T-helper 2 cell treated with Interferon-gamma antibody and Interleukin-4, amounts not matched to agents 5 μg/mL and 100 μg/mL, for 36 hours (primary cell): ENCODE measurements around the gene ESR2.
"Not testable (repeated sequence)": the region's sequence is repeated elsewhere in the genome, so short reads cannot be mapped to it uniquely, and the experiment has no call there.

Source experiments
- DNase-seq: peaks from one replicate; pipeline ENCODE4 v3.0.0; 2021; ENCODE audit warnings: low spot score
- H3K27ac Mint-ChIP-seq: one replicate; pipeline ENCODE4 v1.8.0; 2021; ENCODE audit warnings: mild to moderate bottlenecking, mixed read lengths
- H3K27me3 Mint-ChIP-seq: one replicate; pipeline ENCODE4 v1.8.0; 2021; ENCODE audit warnings: low read depth, mixed read lengths
- H3K36me3 Mint-ChIP-seq: one replicate; pipeline ENCODE4 v1.8.0; 2021; ENCODE audit warnings: low read depth, mixed read lengths
- H3K4me1 Mint-ChIP-seq: one replicate; pipeline ENCODE4 v1.8.0; 2021; ENCODE audit warnings: low read depth, mixed read lengths
- H3K4me3 Mint-ChIP-seq: one replicate; pipeline ENCODE4 v1.8.0; 2022; ENCODE audit warnings: mild to moderate bottlenecking, moderate library complexity, mixed read lengths
- H3K9me3 Mint-ChIP-seq: one replicate; pipeline ENCODE4 v1.8.0; 2021; ENCODE audit warnings: mixed read lengths

Gene ESR2

GRCh38 chr14:64193821-64194220 lies 100.3 kb downstream of the ESR2 start:
- Mint-ChIP-seq H3K4me1 (peaks cover 26% of the 10 kb centered on the region), H3K9me3 (no peaks in the 10 kb centered on the region), H3K27ac (no peak overlapping the region), H3K27me3 (no peaks in the 10 kb centered on the region), H3K4me3 (no peak overlapping the region), H3K36me3 (peaks cover 18% of the 10 kb centered on the region)
- DNase-seq, result no peak

GRCh38 chr14:64191756-64192155 lies 102.4 kb downstream of the ESR2 start:
- peaks cover 24% of the 10 kb centered on the region for H3K36me3 Mint-ChIP-seq
- no peak for DNase-seq
- no peaks in the 10 kb centered on the region for H3K9me3 Mint-ChIP-seq
- H3K27me3 Mint-ChIP-seq, result no peaks in the 10 kb centered on the region
- peaks cover 18% of the 10 kb centered on the region for H3K4me1 Mint-ChIP-seq
- H3K27ac Mint-ChIP-seq, result no peak overlapping the region
- H3K4me3 Mint-ChIP-seq, result no peak overlapping the region

- Mint-ChIP-seq H3K27me3 (no peaks in the 10 kb centered on the region), H3K9me3 (no peaks in the 10 kb centered on the region), H3K4me3 (no peak overlapping the region), H3K27ac (no peak overlapping the region), H3K36me3 (peaks cover 27% of the 10 kb centered on the region), H3K4me1 (peaks cover 16% of the 10 kb centered on the region)
- DNase-seq, result no peak
Measured at GRCh38 chr14:64190974-64191502, 103.1 kb downstream of the ESR2 start.

- Mint-ChIP-seq H3K9me3 (no peaks in the 10 kb centered on the region), H3K27ac (no peak overlapping the region)
Measured at GRCh38 chr14:64187331-64187730, 106.8 kb downstream of the ESR2 start.

GRCh38 chr14:64186231-64187129 lies 107.7 kb downstream of the ESR2 start:
- no peak overlapping the region for H3K4me3 Mint-ChIP-seq
- no peaks in the 10 kb centered on the region for H3K9me3 Mint-ChIP-seq
- no peak overlapping the region for H3K27ac Mint-ChIP-seq
- H3K27me3 Mint-ChIP-seq, result no peaks in the 10 kb centered on the region
- peaks cover 30% of the 10 kb centered on the region for H3K36me3 Mint-ChIP-seq
- peaks cover 3% of the 10 kb centered on the region for H3K4me1 Mint-ChIP-seq
- DNase-seq, result no peak

More at GRCh38 chr14:64187331-64187730, 106.8 kb downstream of the ESR2 start:
- Mint-ChIP-seq H3K27me3 (no peaks in the 10 kb centered on the region), H3K36me3 (peaks cover 35% of the 10 kb centered on the region), H3K4me1 (peaks cover 3% of the 10 kb centered on the region), H3K4me3 (no peak overlapping the region)
- DNase-seq, result no peak

GRCh38 chr14:64185184-64185583 lies 109.0 kb downstream of the ESR2 start:
- H3K9me3 Mint-ChIP-seq, result no peaks in the 10 kb centered on the region
- no peaks in the 10 kb centered on the region for H3K4me1 Mint-ChIP-seq
- no peak overlapping the region for H3K27ac Mint-ChIP-seq
- peaks cover 22% of the 10 kb centered on the region for H3K36me3 Mint-ChIP-seq
- no peak for DNase-seq
- H3K4me3 Mint-ChIP-seq, result no peak overlapping the region
- H3K27me3 Mint-ChIP-seq, result no peaks in the 10 kb centered on the region

- no peak overlapping the region for H3K27ac Mint-ChIP-seq
- H3K4me3 Mint-ChIP-seq, result no peak overlapping the region
- H3K4me1 Mint-ChIP-seq, result no peaks in the 10 kb centered on the region
- no peak for DNase-seq
- H3K36me3 Mint-ChIP-seq, result peaks cover 21% of the 10 kb centered on the region
- no peaks in the 10 kb centered on the region for H3K27me3 Mint-ChIP-seq
- H3K9me3 Mint-ChIP-seq, result no peaks in the 10 kb centered on the region
Measured at GRCh38 chr14:64184103-64184729, 110.0 kb downstream of the ESR2 start.

GRCh38 chr14:64182908-64183307 lies 111.3 kb downstream of the ESR2 start:
- H3K4me1 Mint-ChIP-seq, H3K9me3 Mint-ChIP-seq, H3K27me3 Mint-ChIP-seq, H3K4me3 Mint-ChIP-seq, H3K27ac Mint-ChIP-seq, DNase-seq: not testable (repeated sequence)
- H3K36me3 Mint-ChIP-seq, result peaks cover 18% of the 10 kb centered on the region

- H3K4me1 Mint-ChIP-seq, result peaks cover 3% of the 10 kb centered on the region
- peaks cover 22% of the 10 kb centered on the region for H3K36me3 Mint-ChIP-seq
- no peaks in the 10 kb centered on the region for H3K27me3 Mint-ChIP-seq
- H3K4me3 Mint-ChIP-seq, result no peak overlapping the region
- no peaks in the 10 kb centered on the region for H3K9me3 Mint-ChIP-seq
- no peak for DNase-seq
- H3K27ac Mint-ChIP-seq, result no peak overlapping the region
Measured at GRCh38 chr14:64178814-64179213, 115.4 kb downstream of the ESR2 start.

- Mint-ChIP-seq H3K4me3 (no peak overlapping the region), H3K27ac (no peak overlapping the region), H3K4me1 (peaks cover 3% of the 10 kb centered on the region), H3K27me3 (no peaks in the 10 kb centered on the region), H3K36me3 (peaks cover 27% of the 10 kb centered on the region), H3K9me3 (no peaks in the 10 kb centered on the region)
- DNase-seq, result no peak
Measured at GRCh38 chr14:64176330-64176729, 117.8 kb downstream of the ESR2 start.

GRCh38 chr14:64174922-64175782 lies 119.0 kb downstream of the ESR2 start:
- peaks cover 3% of the 10 kb centered on the region for H3K4me1 Mint-ChIP-seq
- peaks cover 27% of the 10 kb centered on the region for H3K36me3 Mint-ChIP-seq
- no peak overlapping the region for H3K27ac Mint-ChIP-seq
- no peaks in the 10 kb centered on the region for H3K9me3 Mint-ChIP-seq
- H3K27me3 Mint-ChIP-seq, result no peaks in the 10 kb centered on the region
- H3K4me3 Mint-ChIP-seq, result no peak overlapping the region
- DNase-seq, result no peak

- H3K27me3 Mint-ChIP-seq, result no peaks in the 10 kb centered on the region
- DNase-seq, result no peak
- no peaks in the 10 kb centered on the region for H3K4me1 Mint-ChIP-seq
- H3K27ac Mint-ChIP-seq, result no peak overlapping the region
- no peak overlapping the region for H3K4me3 Mint-ChIP-seq
- peaks cover 17% of the 10 kb centered on the region for H3K36me3 Mint-ChIP-seq
- no peaks in the 10 kb centered on the region for H3K9me3 Mint-ChIP-seq
Measured at GRCh38 chr14:64170181-64170580, 124.0 kb downstream of the ESR2 start.

- H3K27ac Mint-ChIP-seq, result no peak overlapping the region
- DNase-seq, result no peak
- H3K27me3 Mint-ChIP-seq, result no peaks in the 10 kb centered on the region
- no peaks in the 10 kb centered on the region for H3K4me1 Mint-ChIP-seq
- peaks cover 11% of the 10 kb centered on the region for H3K36me3 Mint-ChIP-seq
- H3K9me3 Mint-ChIP-seq, result no peaks in the 10 kb centered on the region
- no peak overlapping the region for H3K4me3 Mint-ChIP-seq
Measured at GRCh38 chr14:64159588-64159987, 134.6 kb downstream of the ESR2 start.
